Loucy (cell line): ENCODE results near the gene PSPH.

Source experiments
- EZH2phosphoT487 ChIP-seq: fragments of 200-600 bp; IDR thresholded peaks from 2 replicates; pipeline ENCODE4 v1.6.1; 2018; ENCODE audit warnings: antibody characterized with exemption, mild to moderate bottlenecking, moderate library complexity, borderline replicate concordance
- TF ChIP-seq, protein P1 (sequence below): fragments of 200-600 bp; sonication (generic); conservative IDR thresholded peaks from 2 replicates; pipeline ENCODE4 v1.5.1; 2014; ENCODE audit warnings: mild to moderate bottlenecking, antibody characterized with exemption, low read length

DNA sequence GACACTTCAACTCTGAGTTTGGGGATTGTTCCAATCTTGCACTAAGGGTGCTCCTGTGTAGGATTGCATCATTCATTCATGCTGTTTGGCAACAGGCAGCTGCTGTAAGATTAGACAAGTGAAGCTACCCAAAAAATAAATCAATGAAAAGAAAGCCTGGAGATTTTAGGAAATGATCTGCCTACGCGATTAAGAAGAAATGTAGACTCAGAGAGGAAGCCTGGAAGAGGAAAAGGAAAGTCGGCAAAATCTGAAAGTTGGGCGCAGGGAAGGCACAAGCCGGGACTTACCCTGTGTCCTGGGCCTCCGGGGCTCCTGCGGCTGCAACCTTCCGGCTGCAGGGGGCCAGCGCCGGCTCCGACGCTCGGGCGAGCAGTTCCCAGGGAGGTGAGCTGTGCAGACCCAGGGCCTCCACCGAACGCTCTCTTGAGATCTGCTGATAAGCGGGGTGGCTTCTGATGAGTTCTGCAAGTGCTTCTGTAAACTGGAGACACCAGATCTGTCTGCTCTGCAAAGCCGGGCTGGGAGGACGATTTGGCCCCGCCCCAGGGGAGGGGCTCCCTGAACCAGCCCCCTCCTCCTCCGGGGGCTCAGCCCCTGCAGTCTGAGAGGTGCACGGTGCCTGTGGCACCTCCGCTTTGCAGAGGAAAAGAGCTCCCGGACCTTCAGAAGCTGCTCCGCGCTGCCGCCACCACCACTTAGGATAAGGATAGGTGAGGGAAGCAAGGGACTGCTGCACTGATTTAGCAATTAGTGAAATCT lies 17.4 kb downstream of the PSPH start:
- TF ChIP-seq, protein P1, sequence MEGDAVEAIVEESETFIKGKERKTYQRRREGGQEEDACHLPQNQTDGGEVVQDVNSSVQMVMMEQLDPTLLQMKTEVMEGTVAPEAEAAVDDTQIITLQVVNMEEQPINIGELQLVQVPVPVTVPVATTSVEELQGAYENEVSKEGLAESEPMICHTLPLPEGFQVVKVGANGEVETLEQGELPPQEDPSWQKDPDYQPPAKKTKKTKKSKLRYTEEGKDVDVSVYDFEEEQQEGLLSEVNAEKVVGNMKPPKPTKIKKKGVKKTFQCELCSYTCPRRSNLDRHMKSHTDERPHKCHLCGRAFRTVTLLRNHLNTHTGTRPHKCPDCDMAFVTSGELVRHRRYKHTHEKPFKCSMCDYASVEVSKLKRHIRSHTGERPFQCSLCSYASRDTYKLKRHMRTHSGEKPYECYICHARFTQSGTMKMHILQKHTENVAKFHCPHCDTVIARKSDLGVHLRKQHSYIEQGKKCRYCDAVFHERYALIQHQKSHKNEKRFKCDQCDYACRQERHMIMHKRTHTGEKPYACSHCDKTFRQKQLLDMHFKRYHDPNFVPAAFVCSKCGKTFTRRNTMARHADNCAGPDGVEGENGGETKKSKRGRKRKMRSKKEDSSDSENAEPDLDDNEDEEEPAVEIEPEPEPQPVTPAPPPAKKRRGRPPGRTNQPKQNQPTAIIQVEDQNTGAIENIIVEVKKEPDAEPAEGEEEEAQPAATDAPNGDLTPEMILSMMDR, result peak; percentile 34
- TF ChIP-seq EZH2phosphoT487, result no peak
